Stimulated activated CD8-positive, alpha-beta memory T cell treated with anti-CD3 and anti-CD28 coated beads, Interleukin-2, amount 100 ng/mL, for 48 hours (primary cell): Measurements from ENCODE around the gene SYNDIG1L.
"Not testable (repeated sequence)": the region's sequence is repeated elsewhere in the genome, so short reads cannot be mapped to it uniquely, and the experiment has no call there.

Experiments
- DNase-seq, 2 donors: peaks; one replicate each; pipeline ENCODE4 v3.0.0-alpha.2; 2020; ENCODE audit warnings: low read depth in 2 of 2

SYNDIG1L gene

GRCh38 chr14:74402401-74403251 is 23.4 kb downstream of the SYNDIG1L start:
- DNase-seq: no peak

- DNase-seq: peak; percentile 34 to 41
Observed at GRCh38 chr14:74401504-74402241, 24.3 kb downstream of the SYNDIG1L start.

GRCh38 chr14:74400919-74401503 is 25.0 kb downstream of the SYNDIG1L start:
- DNase-seq: no peak

GRCh38 chr14:74400031-74400685 is 25.9 kb downstream of the SYNDIG1L start:
- no peak for DNase-seq

- DNase-seq: no peak
Observed at GRCh38 chr14:74395094-74395493, 30.9 kb downstream of the SYNDIG1L start.

GRCh38 chr14:74394549-74394948 is 31.5 kb downstream of the SYNDIG1L start:
- DNase-seq: no peak

GRCh38 chr14:74392616-74393570 is 33.1 kb downstream of the SYNDIG1L start:
- DNase-seq: no peak

GRCh38 chr14:74391479-74391878 is 34.5 kb downstream of the SYNDIG1L start:
- DNase-seq: no peak

- not testable (repeated sequence) for DNase-seq
Observed at GRCh38 chr14:74390505-74390904, 35.5 kb downstream of the SYNDIG1L start.

GRCh38 chr14:74389980-74390379 is 36.0 kb downstream of the SYNDIG1L start:
- no peak for DNase-seq

- DNase-seq: no peak
Observed at GRCh38 chr14:74382231-74382630, 43.8 kb downstream of the SYNDIG1L start.

- DNase-seq: not testable (repeated sequence)
Observed at GRCh38 chr14:74381571-74381970, 44.4 kb downstream of the SYNDIG1L start.

- DNase-seq: no peak
Observed at GRCh38 chr14:74380845-74381244, 45.2 kb downstream of the SYNDIG1L start.

- DNase-seq: no peak
Observed at GRCh38 chr14:74380172-74380571, 45.8 kb downstream of the SYNDIG1L start.

GRCh38 chr14:74377976-74378690 is 47.9 kb downstream of the SYNDIG1L start:
- no peak for DNase-seq

- no peak for DNase-seq
Observed at GRCh38 chr14:74368441-74368840, 57.6 kb downstream of the SYNDIG1L start.

- no peak for DNase-seq
Observed at GRCh38 chr14:74368026-74368425, 58.0 kb downstream of the SYNDIG1L start.

- DNase-seq: no peak
Observed at GRCh38 chr14:74364271-74364880, 61.6 kb downstream of the SYNDIG1L start.

GRCh38 chr14:74362361-74362915 is 63.6 kb downstream of the SYNDIG1L start:
- peak; percentile 33 to 52 for DNase-seq
